PC-3 (cell line): Measurements from ENCODE around the gene FUT4. TPM values are rescaled to one million over a fixed set of nuclear protein-coding genes. Genes with fewer than 3 reads are reported as not detected.

Experiments used
- ATAC-seq: fragments of 200-7000 bp; cut with Tn5 transposase; 2 replicates; pipeline ENCODE4 v1.9.1; 2020; ENCODE audit warnings: mild to moderate bottlenecking, moderate library complexity
- BruUV-seq: library from RNA; stranded (reverse); fragments of 400-500 nt; replicated peaks from 2 replicates; lab custom pipeline; 2021; lab: Mats Ljungman, UMichigan
- CTCF ChIA-PET: fragments of 300-600 bp; sonication (Branson Sonifier 250); formaldehyde crosslinking; loops from one replicate; lab custom pipeline; 2022; ENCODE audit warnings: antibody characterized with exemption; lab: Charles Lee
- POLR2A ChIA-PET: fragments of 300-600 bp; sonication (Branson Sonifier 250); formaldehyde crosslinking; loops from one replicate; lab custom pipeline; 2022; ENCODE audit warnings: antibody characterized with exemption; ENCODE audit not compliant: unreplicated experiment; lab: Charles Lee
- DNase-seq: peaks from one replicate; pipeline ENCODE4 v3.0.0-alpha.2; 2015
- H2AFZ ChIP-seq: fragments of 300-600 bp; sonication (generic); 2 replicates; pipeline ENCODE4 v1.6.0; 2016; ENCODE audit warnings: antibody characterized with exemption, low read length
- H3F3A ChIP-seq: fragments of 300-600 bp; sonication (generic); one replicate; pipeline ENCODE4 v1.6.0; 2017; ENCODE audit warnings: antibody characterized with exemption, low read length, control low read depth, mild to moderate bottlenecking; ENCODE audit not compliant: unreplicated experiment
- H3K27ac ChIP-seq: fragments of 300-600 bp; sonication (generic); 2 replicates; pipeline ENCODE4 v1.5.1; 2016; ENCODE audit warnings: mild to moderate bottlenecking, low read length
- H3K27me3 ChIP-seq: fragments of 300-600 bp; sonication (generic); 2 replicates; pipeline ENCODE4 v1.6.1; 2016; ENCODE audit warnings: low read length, mixed read lengths
- H3K36me3 ChIP-seq: fragments of 300-600 bp; sonication (generic); 2 replicates; pipeline ENCODE4 v1.6.1; 2016; ENCODE audit warnings: low read depth, mixed run types, low read length, mixed read lengths
- H3K4me1 ChIP-seq: fragments of 300-600 bp; sonication (generic); 2 replicates; pipeline ENCODE4 v1.5.1; 2016; ENCODE audit warnings: low read length; ENCODE audit not compliant: insufficient read depth
- H3K4me2 ChIP-seq: fragments of 300-600 bp; sonication (generic); 2 replicates; pipeline ENCODE4 v1.6.0; 2016; ENCODE audit warnings: low read length
- H3K4me3 ChIP-seq: fragments of 300-600 bp; sonication (generic); 2 replicates; pipeline ENCODE4 v1.5.1; 2016; ENCODE audit warnings: mild to moderate bottlenecking, low read length, mixed read lengths
- H3K79me2 ChIP-seq: fragments of 300-600 bp; sonication (generic); 2 replicates; pipeline ENCODE4 v1.6.1; 2017; ENCODE audit warnings: low read length, mixed read lengths
- H3K9ac ChIP-seq: fragments of 300-600 bp; sonication (generic); 2 replicates; pipeline ENCODE4 v1.6.0; 2016; ENCODE audit warnings: mild to moderate bottlenecking, low read length
- H3K9me2 ChIP-seq: fragments of 300-600 bp; sonication (generic); replicated peaks from 2 replicates; pipeline ENCODE4 v1.6.1; 2016; ENCODE audit warnings: mixed run types, low read length, mixed read lengths
- H3K9me3 ChIP-seq: fragments of 300-600 bp; sonication (generic); 2 replicates; pipeline ENCODE4 v1.6.1; 2016; ENCODE audit warnings: low read length, mixed read lengths
- H4K20me1 ChIP-seq: fragments of 300-600 bp; sonication (generic); 2 replicates; pipeline ENCODE4 v1.6.1; 2016; ENCODE audit warnings: low read length, mixed read lengths
- EZH2 ChIP-seq: fragments of 300-600 bp; sonication (generic); IDR thresholded peaks from one replicate; pipeline ENCODE4 v1.6.1; 2017; ENCODE audit warnings: antibody characterized with exemption, mild to moderate bottlenecking, low read length; ENCODE audit not compliant: unreplicated experiment
- EZH2phosphoT487 ChIP-seq: fragments of 300-600 bp; sonication (generic); IDR thresholded peaks from 2 replicates; pipeline ENCODE4 v1.6.1; 2018; ENCODE audit warnings: mild to moderate bottlenecking, antibody characterized with exemption, low read length, borderline replicate concordance
- intact Hi-C: fragments of 100-400 bp; cut with micrococcal nuclease; formaldehyde crosslinking; loops from 2 replicates; pipeline ENCODE4 v1.9.0; 2023
- total RNA-seq: library from RNA; depleted of rRNA; stranded (reverse); fragments of >200 nt; gene quantifications from 2 replicates; pipeline ENCODE4 v1.2.3, GENCODE V29; 2014
- TF ChIP-seq, protein P1 (sequence below): fragments of 300-600 bp; sonication (generic); conservative IDR thresholded peaks from 2 replicates; pipeline ENCODE4 v1.5.1; 2017; ENCODE audit warnings: antibody characterized with exemption, low read depth, mild to moderate bottlenecking, low read length

The FUT4 gene
- total RNA-seq, 1 experiment from 2014 or later = 2.8 TPM

DNA sequence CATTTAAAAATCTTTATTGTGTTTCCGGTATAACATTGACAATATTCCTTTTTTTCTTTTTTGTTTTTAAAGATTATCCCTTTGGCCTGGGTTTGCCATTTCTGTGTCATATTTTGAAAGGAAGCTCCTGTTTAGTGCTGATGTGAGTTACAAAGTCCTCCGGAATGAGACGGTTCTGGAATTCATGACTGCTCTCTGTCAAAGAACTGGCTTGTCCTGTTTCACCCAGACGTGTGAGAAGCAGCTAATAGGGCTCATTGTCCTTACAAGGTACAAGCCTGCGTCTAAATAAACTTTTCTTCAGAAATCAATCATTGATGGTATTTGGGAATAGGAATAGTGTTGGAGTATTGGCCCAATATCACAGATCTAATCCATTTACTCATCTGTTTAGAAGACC, 43.3 kb downstream of the FUT4 start:
- Histone ChIP-seq H2AFZ (no peak overlapping the region), H3K4me2 (no peak overlapping the region), H3K27me3 (peaks cover 23% of the 10 kb centered on the region; the same call in 1 of the 2 replicates), H3K9me3 (no peaks in the 10 kb centered on the region), H3K4me3 (no peak overlapping the region), H3F3A (no peaks in the 10 kb centered on the region), H3K36me3 (no peaks in the 10 kb centered on the region), H3K4me1 (no peaks in the 10 kb centered on the region), H3K79me2 (no peaks in the 10 kb centered on the region), H3K9ac (no peak overlapping the region), H3K9me2 (no peaks in the 10 kb centered on the region), H4K20me1 (no peaks in the 10 kb centered on the region), H3K27ac (no peak overlapping the region)
- no peak for TF ChIP-seq EZH2
- TF ChIP-seq, protein P1, sequence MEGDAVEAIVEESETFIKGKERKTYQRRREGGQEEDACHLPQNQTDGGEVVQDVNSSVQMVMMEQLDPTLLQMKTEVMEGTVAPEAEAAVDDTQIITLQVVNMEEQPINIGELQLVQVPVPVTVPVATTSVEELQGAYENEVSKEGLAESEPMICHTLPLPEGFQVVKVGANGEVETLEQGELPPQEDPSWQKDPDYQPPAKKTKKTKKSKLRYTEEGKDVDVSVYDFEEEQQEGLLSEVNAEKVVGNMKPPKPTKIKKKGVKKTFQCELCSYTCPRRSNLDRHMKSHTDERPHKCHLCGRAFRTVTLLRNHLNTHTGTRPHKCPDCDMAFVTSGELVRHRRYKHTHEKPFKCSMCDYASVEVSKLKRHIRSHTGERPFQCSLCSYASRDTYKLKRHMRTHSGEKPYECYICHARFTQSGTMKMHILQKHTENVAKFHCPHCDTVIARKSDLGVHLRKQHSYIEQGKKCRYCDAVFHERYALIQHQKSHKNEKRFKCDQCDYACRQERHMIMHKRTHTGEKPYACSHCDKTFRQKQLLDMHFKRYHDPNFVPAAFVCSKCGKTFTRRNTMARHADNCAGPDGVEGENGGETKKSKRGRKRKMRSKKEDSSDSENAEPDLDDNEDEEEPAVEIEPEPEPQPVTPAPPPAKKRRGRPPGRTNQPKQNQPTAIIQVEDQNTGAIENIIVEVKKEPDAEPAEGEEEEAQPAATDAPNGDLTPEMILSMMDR = no peak
- no peak for TF ChIP-seq EZH2phosphoT487
- ATAC-seq = no peak
- intact Hi-C loops = no loop called here
- CTCF ChIA-PET = no interaction called here
- BruUV-seq = no TSS peak
- POLR2A ChIA-PET = no interaction called here
- DNase-seq = no peak

DNA sequence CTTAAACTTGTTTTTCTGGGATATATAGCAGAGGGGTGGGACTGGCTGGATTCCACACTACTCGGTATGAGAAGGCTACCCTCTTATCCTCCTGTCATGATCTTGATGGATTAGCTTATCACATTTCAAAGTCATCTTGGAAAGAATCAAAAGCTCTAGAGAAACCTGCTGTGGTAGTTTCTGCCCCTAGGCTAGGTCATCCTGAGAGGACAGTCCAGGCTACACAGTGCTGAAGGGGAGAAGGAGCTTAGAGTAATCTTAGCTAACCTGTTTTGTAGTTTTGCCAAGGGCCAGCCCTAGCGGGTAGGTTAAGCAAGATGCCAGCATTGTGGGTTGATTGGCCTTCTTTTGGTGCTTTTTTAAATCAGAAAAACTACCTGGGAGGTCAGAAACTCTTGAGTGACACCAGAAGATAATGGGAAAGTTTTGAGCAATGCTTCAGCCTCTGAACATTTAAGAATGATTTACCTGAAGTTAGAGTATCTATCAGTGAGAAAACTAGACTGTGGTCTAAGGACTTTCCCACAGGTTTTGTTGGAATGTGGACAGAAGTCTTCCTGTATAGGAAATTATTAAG, 44.7 kb downstream of the FUT4 start:
- Histone ChIP-seq H3K4me2 (no peak overlapping the region), H3K9me3 (no peaks in the 10 kb centered on the region), H3F3A (no peaks in the 10 kb centered on the region), H3K36me3 (no peaks in the 10 kb centered on the region), H3K4me3 (no peak overlapping the region), H3K79me2 (no peaks in the 10 kb centered on the region), H3K9ac (no peak overlapping the region), H3K9me2 (no peaks in the 10 kb centered on the region), H3K27me3 (peaks cover 23% of the 10 kb centered on the region; the same call in 1 of the 2 replicates), H4K20me1 (no peaks in the 10 kb centered on the region), H3K27ac (no peak overlapping the region), H2AFZ (no peak overlapping the region), H3K4me1 (no peaks in the 10 kb centered on the region)
- intact Hi-C loops = no loop called here
- CTCF ChIA-PET = no interaction called here
- POLR2A ChIA-PET = interaction anchor here (0.5 to 0.6 kb wide), 2 partner anchors 18 to 738 kb away, joined by 5 to 11 read pairs; no protein-coding TSS in a partner anchor
- TF ChIP-seq, protein P1 = no peak
- no peak for TF ChIP-seq EZH2phosphoT487
- TF ChIP-seq EZH2 = no peak
- peak; percentile 20; the same call in 1 of the 2 replicates for ATAC-seq
- no TSS peak for BruUV-seq
- DNase-seq = no peak

DNA sequence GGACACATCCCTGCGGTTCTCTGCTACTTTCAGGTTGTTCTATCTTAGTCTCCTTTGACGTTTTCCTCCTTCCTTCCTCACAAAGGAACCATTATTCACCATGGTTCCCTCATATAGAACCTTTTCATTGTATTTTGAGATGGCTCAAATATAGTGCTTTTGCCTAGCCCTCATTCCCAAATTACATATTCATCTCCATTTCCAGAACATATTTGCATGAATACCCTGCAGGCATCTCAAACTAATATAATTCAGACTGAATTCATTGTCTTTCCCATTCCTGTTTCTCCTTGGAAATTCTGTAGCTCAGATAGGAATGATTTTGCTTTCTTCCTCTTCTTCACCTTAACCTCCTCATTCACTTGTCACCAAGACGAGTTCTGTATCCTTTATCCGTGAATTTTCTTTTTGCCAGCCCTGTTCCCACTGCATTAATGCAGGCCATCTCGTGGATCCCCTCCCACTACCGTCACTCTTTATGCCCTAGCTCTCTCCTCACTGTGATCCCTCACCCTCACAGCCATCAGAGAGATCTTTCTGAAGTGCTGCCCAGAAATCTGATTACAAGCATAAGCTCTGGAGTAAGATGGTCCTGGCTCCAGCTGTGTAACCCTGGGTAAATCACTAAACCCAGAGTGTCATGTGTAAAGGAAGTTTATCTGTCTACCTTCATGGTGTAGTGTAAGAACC, 46.8 kb downstream of the FUT4 start:
- DNase-seq (no peak), ATAC-seq (no peak)
- Histone ChIP-seq H3F3A (no peaks in the 10 kb centered on the region), H3K79me2 (no peaks in the 10 kb centered on the region), H3K9me2 (no peaks in the 10 kb centered on the region), H3K9ac (no peak overlapping the region), H3K9me3 (no peaks in the 10 kb centered on the region), H3K36me3 (no peaks in the 10 kb centered on the region), H3K27me3 (peaks cover 23% of the 10 kb centered on the region; the same call in 1 of the 2 replicates), H3K4me1 (no peaks in the 10 kb centered on the region), H3K4me3 (no peak overlapping the region), H2AFZ (no peak overlapping the region), H4K20me1 (no peaks in the 10 kb centered on the region), H3K4me2 (no peak overlapping the region), H3K27ac (no peak overlapping the region)
- POLR2A ChIA-PET = interaction anchor here (0.5 kb wide), 1 partner anchor 763 kb away, joined by 6 read pairs; no protein-coding TSS in a partner anchor
- TF ChIP-seq, protein P1 = no peak
- TF ChIP-seq EZH2phosphoT487 (no peak), EZH2 (no peak)
- intact Hi-C loops = no loop called here
- no TSS peak for BruUV-seq
- CTCF ChIA-PET = no interaction called here
